GM12864 (cell line): ENCODE measurements around the gene VKORC1L1.
"Not testable (repeated sequence)": the region's sequence is repeated elsewhere in the genome, so short reads cannot be mapped to it uniquely, and the experiment has no call there.

Source experiments
- DNase-seq: peaks from one replicate; pipeline ENCODE4 v3.0.0-alpha.2; 2011; ENCODE audit warnings: low read depth
- H3K4me3 ChIP-seq: 2 replicates; pipeline ENCODE4 v1.5.1; 2011; ENCODE audit warnings: mild to moderate bottlenecking, low read depth, low read length, control low read depth
- CTCF ChIP-seq: IDR thresholded peaks from 2 replicates; pipeline ENCODE4 v1.5.1; 2011; ENCODE audit warnings: low read depth, mild to moderate bottlenecking, moderate library complexity, low read length, control low read depth, inconsistent platforms; ENCODE audit errors: missing control alignments

VKORC1L1 gene

GRCh38 chr7:65953001-65953720 lies 80.3 kb downstream of the VKORC1L1 start:
- TF ChIP-seq CTCF: no peak
- DNase-seq: no peak
- no peak overlapping the region for H3K4me3 ChIP-seq

GRCh38 chr7:65953890-65954450 lies 81.1 kb downstream of the VKORC1L1 start:
- TF ChIP-seq CTCF: no peak
- no peak overlapping the region for H3K4me3 ChIP-seq
- no peak for DNase-seq

GRCh38 chr7:65955718-65956117 lies 82.8 kb downstream of the VKORC1L1 start:
- no peak overlapping the region for H3K4me3 ChIP-seq
- no peak for DNase-seq
- TF ChIP-seq CTCF: no peak

- no peak overlapping the region for H3K4me3 ChIP-seq
- no peak for DNase-seq
- TF ChIP-seq CTCF: no peak
Observed at GRCh38 chr7:65960351-65961074, 87.6 kb downstream of the VKORC1L1 start.

GRCh38 chr7:65962033-65962432 lies 89.2 kb downstream of the VKORC1L1 start:
- TF ChIP-seq CTCF: no peak

GRCh38 chr7:65964671-65965070 lies 91.8 kb downstream of the VKORC1L1 start:
- not testable (repeated sequence) for DNase-seq, H3K4me3 ChIP-seq

More at GRCh38 chr7:65962033-65962432, 89.2 kb downstream of the VKORC1L1 start:
- DNase-seq: no peak
- no peak overlapping the region for H3K4me3 ChIP-seq

GRCh38 chr7:65966146-65966545 lies 93.3 kb downstream of the VKORC1L1 start:
- no peak for TF ChIP-seq CTCF
- no peak for DNase-seq
- no peak overlapping the region for H3K4me3 ChIP-seq
